ENCODE data around the gene PHOSPHO1.

Gene PHOSPHO1

GRCh38 chr17:49242813-49243212 is 12.2 kb upstream of the PHOSPHO1 start:
- DNase-seq: no peak

- no peak for DNase-seq
Measured at GRCh38 chr17:49241692-49242397, 11.3 kb upstream of the PHOSPHO1 start.

DNA sequence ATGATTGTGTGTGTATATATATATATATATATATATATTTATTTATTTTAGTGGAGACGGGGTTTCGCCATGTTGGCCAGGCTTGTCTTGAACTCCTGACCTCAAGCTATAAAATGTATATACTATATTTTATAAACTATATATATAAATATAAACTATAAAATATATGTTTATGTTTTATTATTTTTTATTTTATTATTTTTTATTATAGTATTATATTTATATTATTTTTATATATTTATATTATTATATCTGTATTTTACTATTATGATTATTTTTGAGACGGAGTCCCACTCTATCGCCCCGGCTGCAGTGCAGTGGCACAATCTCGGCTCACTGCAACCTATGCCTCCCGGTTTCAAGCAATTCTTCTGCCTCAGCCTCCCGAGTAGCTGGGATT is 10.5 kb upstream of the PHOSPHO1 start:
- no peak for DNase-seq

DNA sequence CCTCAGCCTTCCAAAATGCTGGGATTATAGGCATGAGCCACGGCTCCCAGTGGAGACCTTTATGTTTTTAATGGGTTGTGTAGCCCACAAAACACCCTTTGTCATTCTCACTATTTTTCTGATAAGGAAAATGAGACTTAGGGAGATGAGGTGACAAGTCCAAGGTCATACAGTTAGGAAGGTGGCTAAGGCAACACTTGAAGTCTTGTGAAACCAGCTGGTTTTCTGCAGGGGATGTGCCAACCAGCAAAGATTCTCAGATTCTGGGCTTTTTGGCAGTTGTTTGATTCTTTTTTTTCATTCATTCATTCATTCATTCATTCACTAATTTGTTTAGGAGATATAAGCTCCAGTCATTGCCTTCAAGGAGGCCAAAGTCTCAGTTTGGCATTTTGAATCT is 10.0 kb upstream of the PHOSPHO1 start:
- DNase-seq: no peak

- no peak for DNase-seq
Measured at GRCh38 chr17:49239963-49240362, 9.4 kb upstream of the PHOSPHO1 start.

GRCh38 chr17:49235896-49236295 is 5.3 kb upstream of the PHOSPHO1 start:
- no peak for DNase-seq

DNA sequence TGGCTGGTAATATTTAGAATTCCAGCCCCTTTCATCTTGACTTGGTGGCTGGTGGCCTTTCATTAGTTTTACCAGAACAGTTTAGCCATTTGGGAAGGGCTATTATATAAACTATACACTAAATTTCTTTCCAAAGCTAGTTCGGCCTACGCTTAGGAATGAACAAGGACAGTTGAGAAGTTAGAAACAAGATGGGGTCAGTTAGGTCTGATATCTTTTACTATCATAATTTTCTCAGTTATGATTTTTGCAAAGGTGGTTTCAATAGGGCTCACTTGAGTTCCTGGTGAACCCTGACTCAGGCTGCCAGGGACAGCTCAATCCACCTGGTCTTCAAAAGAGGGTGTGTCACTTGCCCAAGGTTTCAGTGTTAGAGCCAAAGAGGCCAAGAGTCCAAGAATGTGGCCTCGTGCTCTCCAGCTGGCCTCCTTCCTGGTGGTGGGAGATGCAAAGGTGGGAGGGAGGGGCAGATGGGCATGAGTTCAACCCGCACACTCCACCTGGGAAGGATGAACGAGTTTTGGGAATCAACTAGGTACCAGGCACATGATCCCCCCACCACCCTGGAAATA is 4.0 kb upstream of the PHOSPHO1 start:
- DNase-seq: no peak

- no peak for DNase-seq
Measured at GRCh38 chr17:49231563-49231894, 942 bp upstream of the PHOSPHO1 start.

- no peak for DNase-seq
Measured at GRCh38 chr17:49229805-49230600, 584 bp downstream of the PHOSPHO1 start.

- no peak for DNase-seq
Measured at GRCh38 chr17:49229076-49229804, 1.3 kb downstream of the PHOSPHO1 start.

DNA sequence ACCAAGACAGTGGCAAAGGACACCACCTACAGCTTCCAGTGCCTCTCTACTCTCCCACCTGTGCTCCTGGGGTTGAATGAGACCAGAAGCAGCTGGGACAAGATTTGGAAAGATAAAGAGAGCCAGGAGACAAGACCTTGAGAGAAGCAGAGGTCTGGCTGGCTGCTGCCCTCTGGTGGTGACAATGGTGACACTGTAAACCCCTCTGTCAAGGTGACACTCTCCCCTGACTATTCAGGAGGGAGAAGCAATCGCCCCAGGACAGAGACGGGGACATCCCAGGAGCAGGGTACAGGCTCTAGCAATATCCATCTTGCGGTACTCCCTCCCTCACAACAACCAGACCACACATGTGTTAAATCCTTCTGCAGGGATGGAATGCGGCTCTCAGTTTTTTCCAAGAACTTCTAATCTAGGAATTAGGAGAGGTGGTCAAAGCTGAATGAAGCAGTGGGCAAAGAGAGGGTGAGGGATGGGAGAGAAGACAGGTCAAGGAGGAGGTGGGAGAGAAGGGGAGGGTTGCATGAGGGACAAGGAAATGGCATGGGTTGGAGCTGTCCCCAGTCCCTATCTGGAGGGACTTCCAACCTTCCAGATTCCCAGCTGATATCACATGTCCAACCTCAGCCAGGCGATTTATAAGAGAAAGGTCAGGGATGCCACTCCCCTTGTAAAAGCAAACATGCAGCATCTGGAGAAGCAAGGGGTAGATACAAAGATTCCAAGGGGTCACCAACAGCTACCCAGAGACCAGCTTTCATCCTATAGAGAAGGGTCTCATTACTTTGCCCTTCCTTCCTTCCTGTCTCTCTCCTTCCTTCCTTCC is 2.9 kb downstream of the PHOSPHO1 start:
- DNase-seq: peak; percentile 78 to 82

- no peak for DNase-seq
Measured at GRCh38 chr17:49226771-49227435, 3.7 kb downstream of the PHOSPHO1 start.

- DNase-seq: no peak
Measured at GRCh38 chr17:49225554-49226236, 4.9 kb downstream of the PHOSPHO1 start.

DNA sequence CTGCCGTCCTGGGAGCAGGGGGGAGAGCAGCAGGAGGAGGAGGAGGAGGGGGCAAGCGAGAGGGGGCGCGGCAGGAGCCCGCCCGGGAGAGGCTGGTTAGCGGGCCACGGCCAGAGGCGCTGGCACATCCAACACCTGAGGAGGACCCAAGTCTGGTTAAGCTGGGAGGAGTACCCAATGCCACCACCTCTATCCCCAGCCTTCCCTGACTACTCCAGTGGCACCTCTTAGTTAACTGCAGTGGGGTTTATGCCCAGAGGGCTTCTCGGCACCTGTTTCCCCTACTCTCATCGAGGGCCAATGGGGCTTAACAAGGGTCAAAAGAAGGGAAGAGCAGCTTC is 5.6 kb downstream of the PHOSPHO1 start:
- no peak for DNase-seq

DNA sequence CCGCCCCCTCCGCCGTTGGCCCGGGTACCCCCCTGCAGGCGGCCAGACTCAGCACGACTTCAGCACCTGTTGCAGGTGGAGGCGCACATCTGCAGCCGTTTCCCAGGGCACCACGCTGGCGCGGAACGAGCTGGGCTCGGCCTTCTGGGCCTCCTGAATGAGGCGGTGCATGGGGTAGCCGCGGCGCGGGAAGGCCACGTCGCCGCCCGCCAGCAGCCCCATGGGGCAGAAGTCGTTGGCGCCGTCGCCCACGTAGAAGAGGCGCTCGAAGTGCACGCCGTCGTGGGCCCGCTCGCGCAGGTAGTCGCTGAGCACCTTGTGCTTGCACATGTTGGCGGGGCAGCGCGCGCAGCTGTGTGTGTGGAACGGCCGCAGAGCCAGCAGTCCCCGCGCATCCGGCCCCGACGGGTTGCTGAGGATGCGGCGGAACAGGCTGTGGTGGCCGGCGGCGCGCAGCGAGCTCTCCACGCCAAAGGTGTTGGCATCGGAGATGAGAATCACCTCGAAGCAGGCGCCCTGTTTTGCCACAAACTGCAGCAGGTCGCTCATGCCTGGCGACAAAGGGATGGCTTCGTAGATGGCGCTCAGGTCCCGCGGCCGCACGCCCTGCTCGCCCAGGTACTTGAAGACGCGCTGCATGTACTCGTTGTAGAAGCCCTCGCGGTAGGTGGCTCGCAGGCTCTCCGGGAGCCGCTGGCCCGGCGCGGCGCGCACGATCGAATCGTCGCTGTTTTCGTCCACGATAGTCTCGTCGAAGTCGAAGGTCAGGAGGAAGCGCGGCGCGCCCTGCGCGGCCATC is 6.2 kb downstream of the PHOSPHO1 start:
- DNase-seq: no peak

DNA sequence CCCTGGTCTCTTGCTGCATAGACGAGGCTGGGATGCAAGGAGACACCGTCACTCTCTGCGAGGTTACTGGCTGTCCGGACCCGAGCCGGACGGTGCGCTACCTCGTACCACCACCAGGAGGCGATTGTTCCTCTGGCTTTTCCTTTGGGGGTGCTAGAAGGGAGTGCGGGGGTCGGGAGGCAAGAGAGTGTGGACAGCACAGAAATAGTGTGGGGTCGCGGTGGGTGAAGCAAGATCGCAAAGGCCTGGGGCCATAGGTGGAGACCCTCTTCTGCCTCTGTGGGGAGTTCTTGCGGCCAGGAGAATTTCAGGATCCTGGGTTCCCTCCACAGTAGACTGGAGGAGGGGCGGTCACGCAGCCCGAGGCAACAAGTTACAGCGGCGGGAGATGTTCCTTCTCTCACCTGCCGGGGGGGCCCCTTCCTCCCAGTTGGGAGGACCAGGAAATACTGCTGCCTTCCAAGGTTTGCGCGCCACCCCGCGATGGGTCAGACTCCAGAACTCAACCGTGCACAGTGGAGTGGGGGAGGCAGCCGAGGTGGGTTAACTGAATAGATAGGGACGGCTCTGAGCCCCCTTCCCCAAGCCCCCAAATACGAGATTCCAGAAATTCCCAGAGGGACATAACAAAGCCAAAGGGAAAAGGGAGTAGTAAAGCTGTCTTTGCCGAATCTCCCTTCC is 6.9 kb downstream of the PHOSPHO1 start:
- DNase-seq: peak; percentile 77 to 81

GRCh38 chr17:49223168-49223516 is 7.4 kb downstream of the PHOSPHO1 start:
- no peak for DNase-seq

DNA sequence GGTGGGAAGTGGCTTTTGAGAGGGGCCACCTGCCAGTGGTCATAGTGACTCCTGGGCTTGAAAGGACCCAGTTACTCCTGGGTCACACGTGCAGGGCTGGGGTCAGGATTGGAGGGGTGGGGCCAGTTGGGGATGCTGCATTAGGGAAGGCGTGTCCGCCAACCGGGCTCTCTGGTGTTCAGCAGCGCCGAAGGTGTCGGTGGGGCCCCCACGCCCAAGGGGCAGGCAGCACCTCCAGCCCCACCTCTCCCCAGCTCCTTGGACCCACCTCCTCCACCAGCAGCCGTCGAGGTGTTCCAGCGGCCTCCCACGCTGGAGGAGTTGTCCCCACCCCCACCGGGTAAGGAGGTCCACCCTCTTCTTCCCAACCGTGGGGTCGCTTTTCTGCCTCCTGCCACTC is 10.6 kb downstream of the PHOSPHO1 start:
- no peak for DNase-seq

- DNase-seq: no peak
Measured at GRCh38 chr17:49218941-49219913, 11.4 kb downstream of the PHOSPHO1 start.
